Neural progenitor cell (in vitro differentiated cells): Measurements from ENCODE around the gene SMIM10L1.

Experiments used
- EZH2 ChIP-seq: fragments of 200-600 bp; sonication (generic); IDR thresholded peaks from 2 replicates; pipeline ENCODE4 v1.6.1; 2017; ENCODE audit warnings: antibody characterized with exemption, mild to moderate bottlenecking, moderate library complexity
- TF ChIP-seq, protein P1 (sequence below): fragments of 200-600 bp; sonication (generic); IDR thresholded peaks from 2 replicates; pipeline ENCODE4 v1.5.1; 2017; ENCODE audit warnings: antibody characterized with exemption, mild to moderate bottlenecking

DNA sequence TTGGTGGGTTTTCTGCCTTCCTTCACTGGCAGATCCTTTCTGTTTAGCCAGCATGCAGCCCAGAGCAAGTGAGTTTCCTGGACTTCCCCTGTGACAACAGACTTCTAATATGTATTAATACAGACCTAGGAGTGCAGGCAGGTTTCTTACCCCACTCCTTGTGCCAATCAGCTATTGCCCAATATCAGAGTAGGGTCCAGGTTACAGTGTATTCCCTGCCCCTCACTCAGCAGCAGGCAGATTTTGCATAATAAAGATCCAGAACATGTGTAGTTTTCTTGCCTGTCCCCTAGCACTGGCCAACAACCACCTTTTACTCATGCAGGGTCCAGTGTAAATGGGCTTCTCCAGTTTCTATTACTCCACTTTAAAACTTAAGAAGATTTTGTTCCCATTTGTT, 4.7 kb upstream of the SMIM10L1 start:
- TF ChIP-seq, protein P1, sequence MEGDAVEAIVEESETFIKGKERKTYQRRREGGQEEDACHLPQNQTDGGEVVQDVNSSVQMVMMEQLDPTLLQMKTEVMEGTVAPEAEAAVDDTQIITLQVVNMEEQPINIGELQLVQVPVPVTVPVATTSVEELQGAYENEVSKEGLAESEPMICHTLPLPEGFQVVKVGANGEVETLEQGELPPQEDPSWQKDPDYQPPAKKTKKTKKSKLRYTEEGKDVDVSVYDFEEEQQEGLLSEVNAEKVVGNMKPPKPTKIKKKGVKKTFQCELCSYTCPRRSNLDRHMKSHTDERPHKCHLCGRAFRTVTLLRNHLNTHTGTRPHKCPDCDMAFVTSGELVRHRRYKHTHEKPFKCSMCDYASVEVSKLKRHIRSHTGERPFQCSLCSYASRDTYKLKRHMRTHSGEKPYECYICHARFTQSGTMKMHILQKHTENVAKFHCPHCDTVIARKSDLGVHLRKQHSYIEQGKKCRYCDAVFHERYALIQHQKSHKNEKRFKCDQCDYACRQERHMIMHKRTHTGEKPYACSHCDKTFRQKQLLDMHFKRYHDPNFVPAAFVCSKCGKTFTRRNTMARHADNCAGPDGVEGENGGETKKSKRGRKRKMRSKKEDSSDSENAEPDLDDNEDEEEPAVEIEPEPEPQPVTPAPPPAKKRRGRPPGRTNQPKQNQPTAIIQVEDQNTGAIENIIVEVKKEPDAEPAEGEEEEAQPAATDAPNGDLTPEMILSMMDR = no peak
- TF ChIP-seq EZH2 = no peak
